ENCODE data around the gene C19orf44.
"Not testable (repeated sequence)": the region's sequence is repeated elsewhere in the genome, so short reads cannot be mapped to it uniquely, and the experiment has no call there.

Gene C19orf44

DNA sequence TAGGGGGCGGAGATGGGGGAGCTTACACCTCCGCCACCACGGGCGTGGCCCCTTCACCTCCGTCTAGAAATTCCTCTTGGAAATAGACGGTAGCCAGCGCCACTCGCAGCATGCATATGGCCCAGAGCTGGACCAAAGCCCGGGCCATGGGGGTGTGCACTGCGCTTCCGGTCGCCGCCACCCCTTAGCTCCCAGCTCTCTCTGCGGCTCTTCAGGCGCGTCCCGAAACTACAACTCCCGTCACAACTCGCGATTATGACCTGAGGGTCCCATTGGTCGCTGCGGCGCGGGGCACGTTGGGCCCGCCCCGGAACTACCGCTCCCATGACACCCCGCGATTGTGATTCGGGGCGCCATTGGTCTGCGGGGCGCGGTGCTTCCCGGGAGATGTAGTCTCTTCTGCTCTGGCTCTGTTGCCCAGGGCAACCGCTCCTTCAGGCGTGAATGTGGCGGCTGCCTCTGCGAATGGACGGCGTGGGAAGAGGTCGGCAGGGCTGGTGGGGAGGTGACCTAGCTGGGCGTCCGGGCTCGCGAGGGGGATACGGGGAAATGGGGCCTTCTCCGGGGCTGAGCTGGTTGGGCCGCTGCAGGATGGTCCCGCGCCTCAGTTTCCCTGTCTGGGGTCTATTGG lies at the start of gene C19orf44, which contains the start of gene CALR3:
Gene C19orf44, plus strand, starts transcription at position 413 of the 631 bp plus-strand sequence. CDS start 4,399 bp downstream, outside the sequence.
Gene CALR3, minus strand, starts transcription at position 186 of the 631 bp plus-strand sequence. Its CDS starts 38 bp downstream, at position 148.
- DNase-seq = peak; percentile 97

DNA sequence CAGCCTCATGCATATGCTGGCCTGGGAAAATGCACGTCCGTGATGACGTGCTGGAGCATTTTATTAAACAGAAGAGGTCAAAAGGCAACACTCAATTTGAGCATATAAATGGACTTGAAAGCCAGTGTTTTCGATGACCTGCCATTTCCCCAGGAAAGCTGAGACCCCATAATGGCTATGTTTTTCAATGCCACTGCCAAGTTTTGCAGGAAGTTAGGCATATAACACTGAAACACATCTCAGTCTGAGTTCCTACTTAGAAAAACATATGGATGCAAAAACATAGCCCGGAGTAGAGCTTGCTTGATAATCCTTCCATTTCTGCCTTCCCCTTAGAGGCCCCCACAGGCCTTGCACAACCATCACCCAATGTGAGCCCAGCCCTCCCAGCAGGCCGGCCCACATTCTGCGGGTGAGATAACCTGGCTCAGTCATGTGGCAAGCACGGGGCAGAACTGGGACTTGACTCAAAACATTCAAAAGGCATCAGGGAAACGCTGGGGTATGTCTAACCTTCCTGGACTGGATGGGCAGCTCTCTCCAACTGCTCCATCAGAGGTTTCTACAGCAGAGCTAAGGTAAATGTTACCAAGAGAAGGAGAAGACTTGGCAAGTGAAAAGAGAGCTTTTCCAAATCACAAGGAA lies 49.3 kb upstream of the C19orf44 start:
- peak; percentile 20 for DNase-seq

DNA sequence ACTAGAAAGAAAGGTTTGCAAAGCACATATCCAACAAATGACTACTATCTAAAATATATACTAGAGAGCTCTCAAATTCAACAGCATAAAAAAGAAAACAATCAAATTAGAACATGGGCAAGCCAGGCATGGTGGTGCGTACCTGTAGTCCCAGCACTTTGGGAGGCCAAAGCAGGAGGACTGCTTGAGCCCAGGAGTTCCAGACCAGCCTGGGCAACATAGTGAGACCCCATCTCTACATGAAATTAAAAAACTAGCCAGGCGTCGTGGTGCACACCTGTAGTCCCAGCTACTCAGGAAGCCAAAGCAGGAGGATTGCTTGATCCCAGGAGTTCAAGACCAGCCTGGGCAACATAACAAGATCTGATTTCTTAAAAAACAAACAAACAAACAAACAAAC lies 47.3 kb upstream of the C19orf44 start:
- DNase-seq = not testable (repeated sequence)

DNA sequence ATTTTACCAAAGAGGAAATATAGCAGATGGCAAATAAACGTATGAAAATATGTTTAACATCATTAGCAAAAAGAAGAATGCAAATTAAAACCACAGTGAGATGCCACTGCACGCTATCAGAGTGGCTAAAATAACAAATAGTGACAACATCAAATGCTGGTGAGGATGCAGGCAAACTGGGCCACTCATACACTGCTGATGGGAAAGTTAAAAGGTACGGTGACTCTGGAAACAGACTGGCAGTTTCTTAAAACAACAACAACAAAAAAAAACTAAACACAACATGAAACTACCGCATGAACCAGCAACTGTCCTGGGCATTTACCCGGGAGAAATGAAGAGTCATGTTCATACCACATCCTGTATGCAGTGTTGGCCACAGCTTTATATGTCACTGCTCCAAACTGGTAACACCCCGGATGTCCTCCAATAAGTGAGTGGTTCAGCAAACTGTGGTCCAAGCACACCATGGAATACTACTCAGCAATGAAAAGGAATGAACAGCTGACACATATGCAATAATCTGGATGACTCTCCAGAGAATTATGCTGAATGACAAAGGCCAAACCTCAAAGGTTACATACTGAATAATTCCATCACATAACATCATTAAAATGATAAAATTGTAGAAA lies 46.7 kb upstream of the C19orf44 start:
- DNase-seq = no peak

DNA sequence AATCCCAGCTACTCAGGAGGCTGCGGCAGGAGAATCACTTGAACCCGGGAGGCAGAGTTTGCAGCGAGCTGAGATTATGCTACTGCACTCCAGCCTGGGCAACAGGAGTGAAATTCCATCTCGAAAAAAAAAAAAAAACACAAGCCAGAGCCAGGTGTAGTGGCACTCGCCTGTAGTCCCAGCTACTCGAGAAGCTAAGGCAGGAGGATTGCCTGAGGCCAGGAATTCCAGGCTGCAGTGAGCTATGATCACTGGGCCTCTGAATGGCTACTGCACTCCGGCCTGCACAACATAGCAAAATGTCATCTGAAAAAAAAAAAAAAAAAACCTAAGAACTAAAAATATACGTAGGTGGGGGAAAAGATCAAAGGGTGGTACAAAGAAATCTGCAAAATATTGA lies 43.9 kb upstream of the C19orf44 start:
- no peak for DNase-seq

DNA sequence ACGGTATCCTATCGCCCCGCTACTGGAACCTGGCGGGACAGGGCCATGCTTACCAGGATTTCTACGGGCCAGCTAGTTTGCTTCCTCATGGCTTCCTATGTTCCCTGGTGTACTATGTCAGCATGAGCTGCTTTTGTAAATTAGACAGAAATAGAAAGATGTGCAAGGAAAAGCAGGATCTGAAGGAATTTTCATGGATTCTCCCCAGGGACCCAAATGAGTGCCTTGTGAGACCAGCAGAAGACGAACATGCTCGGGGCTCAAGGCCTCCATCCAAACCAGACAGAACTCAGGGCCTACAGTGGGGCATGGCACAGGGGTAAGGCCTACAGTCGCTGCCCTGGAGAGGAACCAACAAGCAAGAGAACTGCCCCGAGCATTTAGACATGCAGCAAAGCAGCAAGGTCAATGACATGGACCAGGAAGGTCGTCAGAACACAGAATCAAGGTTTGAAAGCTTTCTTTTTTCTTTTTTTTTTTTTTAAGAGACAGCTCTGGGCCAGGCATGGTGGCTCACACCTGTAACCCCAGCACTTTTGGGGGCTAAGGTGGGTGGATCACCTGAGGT lies 41.8 kb upstream of the C19orf44 start:
- DNase-seq = no peak

DNA sequence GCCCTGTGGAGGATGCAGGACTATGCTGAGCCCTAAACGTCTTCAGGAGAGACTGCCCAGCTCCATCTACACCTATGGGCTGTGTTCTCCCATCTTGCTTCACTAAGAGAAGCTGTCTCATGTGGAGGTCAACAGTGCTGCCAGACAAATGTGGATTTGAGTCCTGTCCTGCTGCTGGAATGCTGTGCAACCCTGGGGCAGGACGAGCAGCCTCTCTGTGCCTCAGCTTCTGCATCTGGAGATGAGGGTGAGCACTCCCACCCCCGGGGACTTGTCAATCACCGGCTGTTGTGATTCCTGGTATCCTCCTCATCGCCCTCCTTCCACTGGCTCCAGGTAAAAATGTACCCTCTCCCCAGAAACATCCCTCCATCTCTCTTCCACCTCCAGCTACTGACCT lies 40.7 kb upstream of the C19orf44 start:
- DNase-seq = no peak

DNA sequence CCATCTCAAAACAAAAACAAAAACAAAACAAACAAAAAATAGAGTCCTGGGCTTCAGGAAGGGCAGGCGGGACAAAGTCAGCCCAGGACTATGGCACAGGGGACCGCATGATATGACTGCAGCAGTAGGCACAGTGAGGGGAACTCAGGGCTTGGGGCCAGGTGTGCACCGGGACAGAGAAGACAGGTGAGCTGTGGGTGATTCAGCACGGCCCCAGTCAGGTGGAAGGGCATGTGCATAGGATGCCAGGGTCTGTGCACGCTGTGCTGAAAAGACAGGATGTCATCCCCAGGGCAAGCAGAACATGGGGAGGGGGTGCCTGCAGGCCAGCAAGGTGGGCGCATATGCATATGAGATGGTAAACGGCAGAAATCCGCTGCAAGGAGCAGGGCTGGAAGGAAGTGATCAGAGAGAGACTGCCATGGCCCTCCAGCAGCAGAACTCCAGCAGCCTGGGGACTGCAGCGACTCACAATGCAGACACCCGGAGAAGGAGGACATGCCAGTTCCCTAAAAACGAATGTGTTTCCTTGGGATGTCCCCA lies 39.5 kb upstream of the C19orf44 start:
- no peak for DNase-seq

DNA sequence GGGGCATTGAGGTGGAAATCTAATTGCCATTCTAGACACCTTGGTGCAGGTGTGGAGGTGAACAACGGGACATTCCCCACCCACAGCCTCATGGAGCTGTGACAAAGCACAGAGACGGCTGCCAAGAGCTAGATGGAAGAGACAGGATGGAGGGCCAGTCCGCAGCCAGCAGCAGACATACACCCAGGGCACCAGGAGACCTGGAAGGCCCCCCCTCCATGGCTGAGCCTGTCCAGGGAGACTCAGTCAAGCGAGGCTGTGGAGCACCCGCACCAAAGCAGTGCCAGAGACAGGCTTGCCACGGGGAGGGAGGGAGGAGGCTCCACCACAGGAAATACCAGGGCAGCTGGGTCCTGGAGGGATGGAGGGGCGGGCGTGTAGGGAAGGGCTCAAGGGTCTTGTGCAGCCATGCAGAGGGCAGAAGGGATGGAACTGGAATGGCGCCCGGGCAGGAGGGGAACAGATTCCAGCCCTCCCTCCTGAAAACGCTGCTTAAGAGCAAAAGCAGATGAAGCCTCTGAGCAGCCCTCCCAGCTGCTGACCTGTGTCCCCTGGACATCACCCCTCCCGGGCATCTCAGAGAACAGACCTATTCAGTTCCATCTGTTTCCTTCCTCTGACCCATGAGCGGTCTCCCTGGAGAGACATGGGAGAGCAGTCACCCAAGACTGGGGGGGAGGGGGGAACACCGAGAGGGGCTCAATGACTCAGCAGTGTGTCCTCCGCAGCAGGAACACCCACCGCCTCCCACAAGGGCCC lies 38.8 kb upstream of the C19orf44 start:
- no peak for DNase-seq

DNA sequence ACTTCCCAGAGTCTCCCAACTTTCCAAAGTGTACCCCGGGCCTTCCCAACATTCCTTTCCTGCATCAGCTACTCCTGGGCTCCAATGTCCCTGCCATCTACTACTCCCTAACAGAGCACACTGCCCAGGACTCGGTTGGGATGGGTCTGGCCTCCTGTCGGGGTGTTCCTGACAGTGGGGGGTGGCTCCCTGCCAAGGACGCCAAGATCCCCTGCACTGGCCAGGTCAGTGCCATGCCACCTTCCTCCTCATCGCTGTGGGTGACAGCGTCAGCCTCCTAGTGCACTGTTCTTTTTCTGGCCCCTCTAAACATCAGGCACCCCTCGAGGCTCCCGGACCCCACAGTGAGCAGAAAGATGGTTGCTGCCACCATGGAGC lies 38.3 kb upstream of the C19orf44 start:
- DNase-seq = no peak

DNA sequence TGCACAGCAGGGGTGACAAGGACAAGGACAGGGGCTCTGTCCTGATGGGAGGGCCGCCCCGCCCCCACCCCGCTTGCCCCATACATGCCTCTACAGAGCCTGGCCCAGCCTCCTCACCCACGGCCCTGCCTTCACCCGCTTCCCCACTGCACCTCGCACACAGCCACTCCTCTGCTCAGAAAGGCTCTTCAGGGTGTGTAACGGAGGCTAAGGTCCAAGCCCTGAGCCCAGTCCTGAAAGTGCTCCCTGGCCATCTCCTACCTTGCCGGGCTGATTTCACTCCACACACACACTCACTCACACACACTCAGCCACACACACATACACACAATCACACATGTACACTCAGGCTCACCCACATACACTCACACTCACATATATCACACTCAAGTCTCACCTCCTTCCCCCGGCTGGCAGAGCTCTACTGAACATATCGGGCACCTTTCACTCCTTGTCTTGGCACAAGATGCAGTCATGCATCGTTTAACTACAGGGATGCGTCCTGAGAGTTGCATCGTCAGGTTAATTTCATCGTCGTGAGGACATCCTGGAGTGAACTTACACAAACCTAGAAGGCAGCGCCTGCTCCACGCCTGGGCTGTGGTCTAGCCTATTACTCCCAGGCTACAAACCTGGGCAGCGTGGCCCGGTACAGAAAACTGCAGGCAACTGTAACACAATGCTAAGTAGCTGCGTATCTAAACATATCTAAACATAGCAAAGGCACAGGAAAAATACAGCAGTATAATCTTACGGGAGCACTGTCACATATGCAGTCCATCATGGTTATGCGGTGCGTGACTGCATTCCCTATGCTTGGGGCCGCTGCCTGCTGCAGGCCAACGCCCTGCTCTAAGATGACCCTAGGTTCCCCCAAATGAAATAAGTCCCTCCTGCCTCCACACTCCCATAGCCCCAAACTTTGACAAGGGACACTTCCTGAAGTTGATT lies 37.5 kb upstream of the C19orf44 start:
- DNase-seq = no peak

DNA sequence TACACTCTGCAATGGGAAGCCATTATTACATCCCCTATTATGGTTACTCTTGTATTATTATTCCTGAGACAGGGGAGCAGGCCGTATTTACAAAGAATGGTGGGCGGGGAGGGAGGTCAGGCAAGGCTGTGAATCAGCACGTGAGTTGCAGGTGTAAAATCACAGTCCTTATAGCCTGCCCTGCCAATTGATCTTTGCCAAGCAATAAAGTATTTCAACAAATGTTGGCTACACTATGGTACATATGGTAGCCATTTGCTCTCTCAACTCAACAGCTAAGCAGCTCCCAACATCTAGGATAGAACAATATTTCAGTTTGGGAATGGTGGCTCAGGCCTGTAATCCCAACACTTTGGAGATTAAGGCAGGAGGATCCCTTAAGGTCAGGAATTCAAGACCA lies 36.5 kb upstream of the C19orf44 start:
- DNase-seq = no peak

DNA sequence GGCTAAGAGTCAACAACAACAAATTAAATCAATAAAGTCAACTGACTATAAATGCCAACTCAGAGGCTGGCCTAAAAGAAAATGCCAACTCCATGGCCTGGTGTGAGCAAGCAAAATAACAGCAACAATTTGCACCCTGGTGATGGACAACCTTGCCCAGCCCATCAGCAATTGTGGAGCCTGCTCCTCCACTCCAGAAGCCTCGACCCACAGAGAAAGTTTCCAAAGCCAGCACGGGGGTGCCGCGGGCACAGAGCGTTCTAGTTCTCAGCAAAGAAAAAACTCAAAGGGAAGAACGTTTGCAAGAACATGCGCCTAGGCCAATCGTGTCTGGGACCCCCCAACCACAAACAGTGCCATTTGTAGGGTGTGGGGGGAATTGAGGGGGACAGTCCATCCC lies 35.7 kb upstream of the C19orf44 start:
- no peak for DNase-seq

DNA sequence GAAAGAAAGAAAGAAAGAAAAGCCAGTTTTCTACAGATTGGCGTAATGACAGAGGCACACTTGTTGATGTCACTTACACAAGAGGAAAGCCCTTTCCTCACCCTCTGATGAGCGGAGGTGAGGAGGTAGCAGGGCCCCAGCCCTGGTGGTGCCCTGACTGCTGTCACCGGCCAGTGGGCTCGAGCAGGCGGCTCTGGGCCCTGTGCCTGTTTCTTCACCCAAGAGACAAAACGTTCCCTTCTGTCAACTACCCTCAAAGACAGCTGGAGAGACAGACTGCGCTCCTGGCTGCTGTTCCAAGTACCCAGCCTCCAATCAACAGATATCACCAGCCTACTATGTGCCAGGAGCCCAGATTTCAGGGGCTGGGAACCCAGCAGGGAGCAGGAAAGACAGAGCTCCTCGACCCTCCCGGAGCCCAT lies 34.6 kb upstream of the C19orf44 start:
- no peak for DNase-seq

DNA sequence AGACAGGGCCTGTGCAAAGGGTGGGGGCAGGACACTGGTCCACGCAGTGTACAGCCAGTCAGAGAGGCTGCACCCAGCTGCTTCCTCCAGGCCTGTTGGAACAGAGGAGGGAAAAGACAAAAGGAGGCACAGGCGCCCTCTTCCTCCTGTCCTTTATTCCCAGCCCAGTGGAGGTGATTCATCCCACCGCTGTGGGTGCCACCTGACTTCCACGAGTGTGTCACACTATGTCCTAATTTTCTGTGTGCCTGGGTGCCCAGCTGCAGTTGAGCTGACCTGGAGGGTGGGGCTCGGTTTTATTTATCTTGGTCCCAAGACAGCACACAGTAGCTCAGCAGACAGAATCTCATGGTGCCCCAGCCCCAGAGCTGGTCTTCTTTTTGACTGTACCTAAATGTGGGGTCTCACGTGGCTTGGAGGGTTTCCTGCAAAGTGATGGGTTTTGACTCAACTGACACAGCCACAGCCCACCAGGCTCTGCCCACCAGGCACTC lies 33.4 kb upstream of the C19orf44 start:
- no peak for DNase-seq

DNA sequence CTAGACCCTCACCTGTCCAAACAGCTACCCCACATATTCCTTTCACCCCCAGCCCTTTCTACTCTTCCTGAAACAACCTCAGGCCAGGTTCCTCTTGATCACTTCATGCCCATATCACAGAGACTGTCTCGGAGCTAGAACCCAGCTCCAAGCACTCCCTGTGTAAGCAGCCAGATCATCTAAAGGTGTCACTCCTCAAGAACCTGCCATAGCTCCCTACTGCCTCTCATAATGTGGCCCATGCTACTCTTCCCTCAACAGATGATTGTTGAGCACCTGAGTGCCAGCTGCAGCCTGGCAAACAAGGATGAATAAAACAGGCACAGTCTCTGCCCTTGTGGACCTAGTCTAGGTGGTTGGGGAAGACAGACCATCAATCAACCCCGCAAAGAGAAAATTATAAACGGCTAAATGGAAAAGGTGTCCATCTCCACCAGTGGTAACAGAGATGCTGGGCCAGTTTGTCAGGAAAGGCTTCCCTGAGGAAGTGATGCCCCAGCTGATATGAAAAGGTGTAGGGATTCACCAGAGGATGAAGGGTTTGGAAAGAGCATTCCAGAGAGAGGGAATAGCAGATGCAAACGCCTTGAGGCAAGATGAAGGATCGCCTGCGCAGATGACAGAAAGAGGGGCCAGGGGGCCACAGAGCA lies 32.7 kb upstream of the C19orf44 start:
- no peak for DNase-seq

DNA sequence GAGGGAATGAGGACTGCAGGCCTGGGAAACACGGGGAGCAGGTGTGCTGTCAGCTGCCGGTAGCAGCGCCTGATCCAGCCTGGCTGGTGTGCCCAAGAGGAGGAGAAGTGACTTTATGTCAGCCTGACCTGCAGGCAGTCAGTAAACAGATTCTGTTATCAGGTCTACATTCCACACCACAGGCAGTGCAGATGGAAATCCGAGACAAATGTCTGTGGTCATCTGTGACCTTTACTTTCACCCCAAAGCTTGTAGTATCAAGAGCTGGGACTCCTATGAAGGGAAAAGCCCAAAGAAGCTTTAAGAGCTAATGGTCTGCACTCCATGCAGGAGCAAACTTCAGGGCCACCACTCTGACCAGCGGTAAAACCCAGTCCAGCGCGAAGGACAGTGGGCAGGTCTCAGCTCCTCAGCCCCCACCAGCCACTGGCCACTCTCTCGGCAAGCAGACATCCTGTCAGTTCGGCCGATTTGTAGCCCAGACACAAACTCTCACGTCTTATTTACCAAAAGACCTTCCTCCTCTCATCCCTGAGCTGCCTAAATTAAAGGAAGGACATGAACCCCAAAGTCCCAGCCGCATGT lies 32.1 kb upstream of the C19orf44 start:
- no peak for DNase-seq

DNA sequence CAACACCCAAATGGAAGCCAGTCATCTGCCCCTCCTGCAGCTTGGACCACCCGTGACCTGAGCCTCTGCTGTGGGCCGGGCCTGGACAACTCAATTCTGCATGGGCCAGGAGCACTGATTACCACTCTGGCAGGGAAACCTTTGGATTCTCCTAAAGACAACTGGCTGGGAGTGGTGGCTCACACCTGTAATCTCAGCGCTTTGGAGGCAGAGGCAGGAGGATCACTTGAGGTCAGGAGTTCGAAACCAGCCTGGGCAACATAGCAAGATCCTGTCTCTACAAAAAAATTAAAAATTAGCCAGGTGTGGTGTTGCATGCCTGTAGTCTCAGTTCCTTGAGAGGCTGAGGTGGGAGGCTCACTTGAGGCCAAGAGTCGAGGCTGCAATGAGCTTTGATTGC lies 31.0 kb upstream of the C19orf44 start:
- no peak for DNase-seq

DNA sequence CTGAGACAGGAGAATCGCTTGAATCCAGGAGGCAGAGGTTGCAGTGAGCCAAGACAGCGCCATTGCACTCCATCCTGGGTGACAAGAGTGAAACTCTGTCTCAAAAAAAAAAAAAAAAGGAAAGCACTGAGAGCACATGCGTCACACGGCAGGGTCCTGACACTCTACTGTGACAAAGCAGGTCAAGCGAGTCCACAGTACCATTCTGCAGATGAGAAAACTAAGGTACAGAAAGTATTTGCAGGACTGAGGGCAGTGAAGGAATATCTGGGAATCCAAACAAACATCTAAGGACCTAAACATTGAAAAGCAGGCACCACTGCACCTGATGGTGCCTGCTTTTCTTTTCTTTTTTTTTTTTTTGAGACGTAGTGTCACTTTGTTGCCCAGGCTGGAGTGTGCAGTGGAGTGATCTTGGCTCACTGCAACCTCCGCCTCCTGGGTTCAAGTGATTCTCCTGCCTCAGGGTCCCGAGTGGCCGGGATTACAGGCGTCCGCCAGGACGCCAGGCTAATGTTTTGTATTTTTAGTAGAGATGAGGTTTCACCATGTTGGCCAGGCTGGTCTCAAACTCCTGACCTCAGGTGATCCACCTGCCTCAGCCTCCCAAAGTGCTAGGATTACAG lies 29.3 kb upstream of the C19orf44 start:
- DNase-seq = not testable (repeated sequence)

DNA sequence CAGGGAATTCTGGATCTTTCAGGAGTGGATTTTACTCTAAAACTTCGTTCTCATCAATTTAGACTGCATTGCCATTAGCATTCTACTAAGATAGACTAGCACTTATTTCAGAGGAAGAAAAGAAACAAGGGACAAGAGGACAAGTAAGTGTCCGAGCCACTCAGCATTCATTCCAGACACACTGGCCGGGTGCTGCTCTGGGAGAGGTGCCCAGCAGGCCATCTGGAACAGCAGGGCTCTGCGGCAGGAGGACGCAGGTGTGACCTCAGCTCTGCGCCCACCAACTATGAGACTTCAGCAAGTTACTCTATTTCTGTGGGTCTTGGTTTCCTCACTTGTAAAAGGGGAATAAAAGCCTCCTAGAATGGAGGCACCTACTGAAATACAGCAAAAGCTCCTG lies 28.6 kb upstream of the C19orf44 start:
- DNase-seq = no peak

Data from stimulated activated naive CD4-positive, alpha-beta T cell treated with Interleukin-2 at 50 U/mL for 16 hours (primary cell).